ENCODE measurements around the gene SEMA3B.
"Not testable (repeated sequence)": the region's sequence is repeated elsewhere in the genome, so short reads cannot be mapped to it uniquely, and the experiment has no call there.

SEMA3B gene

DNA sequence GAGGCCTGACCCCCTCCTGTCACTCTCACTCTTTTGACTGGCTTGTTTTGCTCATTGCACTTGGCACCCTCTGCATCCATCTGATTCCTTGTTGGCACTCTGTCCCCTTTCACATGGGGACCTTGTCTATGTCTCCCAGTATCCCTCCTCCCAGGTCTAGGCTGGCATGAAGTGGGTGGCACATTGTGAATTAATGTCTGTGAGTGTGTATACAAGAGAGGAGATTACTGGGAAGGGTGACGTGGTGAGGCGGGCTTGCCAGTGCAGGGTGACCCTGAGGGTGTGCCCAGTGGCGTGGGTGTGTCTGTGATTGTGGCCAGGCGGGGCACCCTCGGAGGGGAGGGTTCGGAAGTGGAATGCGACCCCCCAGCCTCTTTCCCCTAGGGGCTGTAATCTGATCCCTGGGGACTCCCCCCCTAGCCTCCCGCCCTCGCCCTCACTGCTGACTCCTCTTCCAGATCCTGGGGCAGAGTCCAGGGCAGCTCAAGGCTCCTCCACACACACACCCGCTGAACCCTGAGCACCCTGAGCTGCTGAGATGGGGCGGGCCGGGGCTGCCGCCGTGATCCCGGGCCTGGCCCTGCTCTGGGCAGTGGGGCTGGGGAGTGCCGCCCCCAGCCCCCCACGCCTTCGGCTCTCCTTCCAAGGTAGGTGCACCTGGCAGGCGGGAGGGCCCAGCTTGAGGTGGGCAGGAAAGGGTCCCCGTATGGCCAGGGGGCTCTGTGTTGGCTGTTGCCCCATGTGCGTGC, at the start of gene SEMA3B:
Gene SEMA3B, plus strand, starts transcription at position 445 of the 749 bp plus-strand sequence. Its CDS starts 94 bp downstream, at position 539.
- peak; percentile 66 for DNase-seq (ENCODE audit: low spot score)

DNA sequence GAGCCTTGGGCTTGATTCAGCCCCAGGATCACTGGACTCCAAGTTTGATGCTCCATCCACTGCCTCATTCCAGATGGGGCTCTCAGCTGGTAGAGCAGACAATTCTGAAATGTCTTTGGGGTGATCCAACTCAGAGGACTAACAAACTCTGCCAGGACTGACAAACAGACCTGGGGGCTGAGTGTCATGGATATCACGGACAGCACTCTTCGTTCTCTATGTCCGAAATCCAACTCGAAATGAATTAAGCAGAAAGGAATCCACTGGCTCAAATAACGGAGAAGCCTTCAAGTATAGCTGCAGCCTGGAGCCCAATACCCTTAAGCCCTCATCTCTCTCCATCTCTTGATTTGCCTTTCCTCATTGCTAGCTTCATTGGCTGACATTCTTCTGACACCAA, 49.7 kb upstream of the SEMA3B start:
- no peak for DNase-seq (ENCODE audit: low spot score)

DNA sequence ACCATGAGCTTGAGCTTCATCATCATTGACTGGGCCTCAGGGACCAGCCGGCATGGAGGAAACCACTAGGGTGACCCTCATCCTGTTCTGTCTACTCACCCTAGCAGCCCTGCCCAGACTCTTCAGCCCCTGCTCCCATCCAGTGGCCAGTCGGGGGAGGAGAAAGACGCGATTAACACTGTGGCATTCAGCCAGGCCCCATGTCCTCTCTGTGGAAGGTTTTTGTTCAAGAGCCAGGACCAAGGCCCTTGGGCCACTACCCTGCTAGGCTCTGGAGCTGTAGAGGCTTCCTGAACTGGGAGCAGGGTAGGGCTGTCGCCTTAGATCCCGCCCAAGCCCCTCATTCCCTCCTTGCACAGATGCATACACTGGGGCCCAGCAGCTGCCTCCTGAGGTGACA, 48.8 kb upstream of the SEMA3B start:
- DNase-seq (ENCODE audit: low spot score), result no peak

DNA sequence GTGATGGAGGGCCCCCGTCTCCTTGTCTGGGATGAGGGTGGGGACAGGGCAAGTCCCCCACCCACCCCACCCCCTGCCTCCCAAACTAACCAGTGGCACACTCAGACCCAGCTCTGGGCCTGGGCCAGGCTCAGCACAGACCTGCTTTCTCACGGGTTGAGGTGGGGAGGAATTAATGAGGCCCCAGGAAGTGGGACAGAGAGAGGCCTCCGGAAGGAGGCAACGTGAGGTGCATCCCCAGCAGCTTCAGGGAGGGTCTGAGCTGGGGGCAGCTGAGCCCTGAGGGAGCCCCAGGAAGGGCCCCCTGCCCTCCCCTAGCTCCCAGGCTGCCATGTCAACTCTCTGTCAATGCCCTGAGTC, 47.9 kb upstream of the SEMA3B start:
- no peak for DNase-seq (ENCODE audit: low spot score)

DNA sequence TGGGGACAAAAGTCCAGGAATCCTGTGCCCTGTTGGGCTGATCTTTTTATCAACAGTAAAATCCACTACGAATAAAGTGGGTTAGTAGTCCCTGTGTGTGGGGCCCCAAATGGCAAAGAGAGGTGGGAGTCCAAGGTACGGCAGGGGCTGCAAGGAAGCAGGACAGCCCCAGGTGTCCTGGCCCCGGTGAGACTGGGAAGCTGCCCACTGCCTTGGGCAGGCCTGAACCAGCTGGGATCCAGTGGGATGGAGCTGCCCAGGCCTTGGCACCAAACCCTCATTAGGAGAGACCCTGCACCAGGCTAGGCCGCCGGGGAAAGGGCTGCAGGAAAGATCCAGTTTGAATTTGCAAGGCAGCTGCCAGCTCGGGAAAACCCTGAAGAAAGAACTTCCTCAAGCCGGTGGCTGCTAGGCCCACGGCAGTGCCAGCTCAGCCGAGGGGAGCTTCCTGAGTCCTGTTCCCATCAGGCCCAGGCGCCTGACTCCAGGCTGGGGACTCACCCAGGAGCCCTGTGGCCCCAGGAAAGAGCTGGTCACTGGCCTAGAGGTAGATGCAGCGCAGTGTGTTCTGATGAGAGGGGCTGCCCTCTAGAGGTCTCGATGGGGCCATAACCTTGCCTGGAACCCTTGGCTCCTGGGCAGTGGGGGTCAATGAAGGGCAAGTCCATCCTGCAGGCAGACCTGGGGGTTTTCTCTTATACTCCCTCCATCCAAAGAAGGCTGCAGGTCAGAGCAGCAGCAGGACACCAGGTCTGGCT, 47.4 kb upstream of the SEMA3B start:
- no peak for DNase-seq (ENCODE audit: low spot score)

DNA sequence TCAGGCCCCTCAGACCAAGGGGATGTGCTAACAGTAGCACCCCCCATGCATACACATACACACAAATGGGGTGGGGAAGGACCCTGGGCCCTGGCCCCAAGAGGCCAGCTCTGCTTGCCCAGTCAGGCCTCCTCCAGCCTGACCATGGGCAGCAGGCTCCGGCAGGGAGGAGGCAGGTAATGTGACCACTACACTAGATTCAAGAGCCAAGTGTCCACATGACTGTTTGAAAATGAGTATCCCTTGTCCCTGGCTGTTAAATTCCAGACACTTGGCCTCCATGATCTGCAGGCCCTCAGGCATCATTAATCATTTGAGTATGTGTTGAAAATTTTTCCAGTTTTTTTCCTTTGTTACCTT, 46.8 kb upstream of the SEMA3B start:
- DNase-seq (ENCODE audit: low spot score), result no peak

DNA sequence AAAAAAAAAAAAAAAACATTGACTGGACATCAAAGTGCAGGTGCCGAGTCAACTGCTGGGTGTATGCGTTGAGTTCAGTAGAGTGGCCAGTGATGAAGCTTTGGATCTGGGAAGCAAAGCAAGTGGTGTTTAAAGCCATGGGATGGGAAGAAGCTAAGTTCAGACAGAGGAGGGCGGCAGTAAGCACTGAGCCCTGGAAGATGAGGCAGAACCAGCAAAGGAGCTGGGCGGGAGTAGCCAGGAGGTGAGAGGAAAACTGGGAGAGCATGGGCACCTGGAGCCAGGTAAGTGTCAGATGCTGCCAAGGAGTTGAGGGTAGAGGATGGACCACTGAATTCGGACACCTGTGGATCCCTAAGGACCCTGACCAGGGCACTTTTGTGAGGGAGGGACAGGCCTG, 44.3 kb upstream of the SEMA3B start:
- DNase-seq (ENCODE audit: low spot score), result no peak

DNA sequence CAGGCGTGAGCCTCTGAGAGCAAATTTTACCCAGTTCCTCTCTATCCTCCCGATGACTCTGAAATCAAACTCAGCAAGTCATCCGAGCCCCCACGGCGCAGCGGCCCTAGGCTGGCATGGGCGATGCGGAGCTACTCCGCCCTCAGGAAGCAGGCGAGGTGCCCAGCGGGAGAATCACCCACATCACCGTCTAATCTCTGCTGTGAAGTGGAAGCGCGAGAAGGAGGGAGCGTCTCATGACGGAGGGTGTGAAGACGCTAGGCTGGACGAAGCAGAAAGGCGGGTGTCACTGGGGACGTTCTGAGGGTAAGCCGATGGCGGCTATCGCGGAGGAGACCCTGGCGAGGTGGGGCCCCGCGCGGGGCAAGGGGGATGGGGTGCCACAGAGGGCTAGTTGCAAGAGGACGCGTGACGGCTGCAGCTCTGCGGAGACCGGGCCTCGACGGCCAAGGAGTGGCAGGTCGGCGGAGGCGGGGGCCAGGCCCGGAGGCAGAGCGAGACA, 42.0 kb upstream of the SEMA3B start:
- DNase-seq (ENCODE audit: low spot score), result no peak

DNA sequence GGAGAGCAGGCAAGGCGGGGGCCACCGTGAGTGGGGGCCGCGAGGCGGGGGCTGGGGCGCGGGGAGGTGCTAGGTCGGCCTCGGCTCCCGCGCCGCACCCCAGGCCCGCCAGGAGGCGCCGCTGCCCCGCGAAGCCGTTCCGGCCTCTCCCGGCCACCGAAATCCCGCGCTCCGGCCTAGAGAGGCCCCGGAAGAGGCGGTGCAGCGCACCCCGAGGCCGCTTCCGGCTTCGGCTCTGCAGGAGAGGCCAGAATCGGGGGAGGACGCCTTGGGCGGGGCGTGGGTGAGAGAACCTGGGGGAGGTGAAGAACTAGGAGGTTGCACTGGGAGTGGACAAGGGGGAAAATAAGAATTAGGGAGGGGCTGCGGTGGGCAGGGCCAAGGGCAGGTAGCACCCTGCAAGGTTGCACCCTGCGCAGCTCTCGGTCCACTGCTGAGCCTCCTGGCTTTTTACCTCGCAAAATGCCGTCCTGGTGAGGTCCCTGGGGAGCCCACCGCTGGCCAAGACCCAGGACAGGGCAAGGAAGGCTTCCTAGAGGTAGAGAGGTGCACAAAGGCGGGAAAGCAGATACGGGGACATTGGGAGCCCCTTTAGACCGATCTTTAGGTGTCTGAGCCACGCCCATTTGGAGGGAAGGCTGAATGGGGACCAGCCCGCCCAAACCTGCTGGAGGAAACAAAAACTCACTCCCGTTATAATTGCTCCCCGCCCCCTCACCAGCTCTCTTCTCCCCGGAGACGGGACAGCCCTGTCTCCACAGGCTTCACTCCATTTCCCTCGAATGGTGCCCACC, 41.4 kb upstream of the SEMA3B start:
- DNase-seq (ENCODE audit: low spot score), result peak; percentile 90

DNA sequence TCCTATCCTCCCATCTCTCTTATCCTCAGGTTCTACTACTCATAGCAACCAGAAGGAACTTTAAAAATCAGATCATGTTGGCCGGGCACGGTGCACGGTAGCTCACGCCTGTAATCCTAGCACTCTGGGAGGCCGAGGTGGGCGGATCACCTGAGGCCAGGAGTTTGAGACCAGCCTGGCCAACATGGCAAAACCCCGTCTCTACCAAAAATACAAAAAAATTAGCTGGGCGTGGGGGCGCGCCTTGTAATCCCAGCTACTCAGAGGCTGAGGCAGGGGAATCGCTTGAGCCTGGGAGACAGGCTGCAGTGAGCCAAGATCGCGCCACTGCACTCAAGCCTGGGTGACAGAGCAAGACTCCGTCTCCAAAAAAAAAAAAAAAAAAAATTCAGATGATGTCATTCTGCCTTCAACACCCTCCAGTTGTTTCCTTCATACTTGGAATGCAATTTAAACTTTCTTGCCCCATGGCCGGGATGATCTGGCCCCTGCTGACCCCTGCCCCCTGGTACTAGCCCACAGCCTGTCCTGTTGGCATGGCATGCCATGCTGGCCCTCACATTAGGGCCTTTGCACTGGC, 40.7 kb upstream of the SEMA3B start:
- not testable (repeated sequence) for DNase-seq (ENCODE audit: low spot score)

DNA sequence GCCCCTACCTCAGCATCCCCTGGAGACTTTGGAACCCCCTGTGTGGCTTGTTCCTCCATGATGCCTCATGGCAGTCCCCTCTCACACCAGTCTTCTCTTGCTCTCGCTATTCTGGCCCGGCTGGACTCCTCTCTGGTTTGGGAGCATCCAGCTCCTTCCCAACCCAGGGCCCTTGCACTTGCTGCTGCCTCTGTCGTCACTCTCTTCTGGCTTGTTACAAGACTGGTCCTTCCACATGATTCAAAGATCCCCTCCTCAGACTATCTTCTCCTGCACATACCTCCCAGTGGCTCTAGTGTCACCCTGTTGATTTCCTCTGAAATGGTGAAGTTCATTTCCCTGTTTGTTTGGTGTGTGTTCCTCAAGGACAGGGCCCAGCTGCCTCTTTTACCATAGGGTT, 39.5 kb upstream of the SEMA3B start:
- DNase-seq (ENCODE audit: low spot score), result no peak

DNA sequence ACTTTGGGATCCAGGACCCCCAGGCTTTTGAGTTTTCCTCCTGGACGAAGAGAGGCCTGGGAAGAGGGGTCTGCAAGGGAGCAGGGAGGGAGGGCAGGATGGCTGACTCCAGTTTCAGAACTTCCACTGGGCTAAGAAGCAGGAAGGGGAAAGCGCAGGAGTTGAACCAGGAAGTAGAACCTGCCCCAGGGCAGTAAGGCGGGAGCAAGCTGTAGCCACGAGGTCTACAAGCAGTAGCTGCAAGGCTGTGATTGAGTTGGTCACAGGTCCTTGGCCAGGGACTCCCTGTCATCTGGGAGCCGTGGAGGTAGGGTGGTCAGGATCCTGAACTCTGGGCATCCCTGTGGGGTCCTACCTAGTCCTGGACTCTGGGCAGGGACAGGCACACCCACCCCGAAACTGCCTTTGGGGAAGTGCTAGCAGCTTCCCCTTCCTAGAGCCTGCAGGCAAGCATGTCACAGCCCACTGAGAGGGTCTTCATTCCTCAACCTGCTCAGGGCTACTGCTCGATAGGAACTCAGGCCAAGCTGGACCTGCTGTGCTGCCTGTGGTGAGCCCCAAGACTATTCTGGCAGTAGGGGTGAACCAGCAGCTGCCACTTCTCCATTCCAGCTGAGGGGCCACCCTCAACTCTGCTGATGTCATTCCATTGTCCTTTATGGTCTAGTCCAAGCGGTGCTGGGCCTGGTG, 38.7 kb upstream of the SEMA3B start:
- DNase-seq (ENCODE audit: low spot score), result no peak

DNA sequence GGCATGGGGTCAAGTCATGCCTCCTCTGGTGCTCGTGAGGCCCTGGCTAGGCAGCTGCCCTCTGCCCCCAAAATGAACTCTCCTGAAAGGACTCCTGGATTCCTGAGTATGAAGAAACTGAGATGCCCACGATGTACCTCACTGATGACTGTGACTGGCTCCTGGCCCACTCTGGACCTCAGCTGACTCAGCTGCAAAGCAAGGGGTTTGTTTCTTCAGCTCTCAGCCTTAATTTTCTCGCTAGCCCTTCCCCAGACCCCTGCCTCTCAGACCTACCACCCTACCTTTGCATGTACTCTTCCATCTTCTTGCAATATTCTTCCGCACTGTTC, 38.2 kb upstream of the SEMA3B start:
- DNase-seq (ENCODE audit: low spot score), result no peak

DNA sequence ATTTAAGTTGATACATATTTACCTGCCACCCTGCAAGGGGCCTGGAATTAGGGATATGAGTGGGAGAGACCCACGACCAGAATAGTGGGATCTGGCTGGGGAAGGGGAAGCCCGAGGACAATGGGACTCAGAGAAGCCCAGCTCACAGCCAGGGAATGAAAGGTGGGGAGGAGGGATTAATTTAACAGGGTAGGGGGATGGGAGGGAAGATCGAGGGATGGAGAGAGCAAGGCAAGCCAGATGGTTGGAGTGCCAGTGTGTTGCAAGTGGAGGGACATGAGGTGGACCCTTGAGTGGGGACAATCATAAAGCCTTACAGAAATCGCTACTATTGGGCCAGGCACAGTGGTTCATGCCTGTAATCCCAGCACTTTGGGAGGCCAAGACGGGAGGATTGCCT, 37.4 kb upstream of the SEMA3B start:
- DNase-seq (ENCODE audit: low spot score), result no peak

DNA sequence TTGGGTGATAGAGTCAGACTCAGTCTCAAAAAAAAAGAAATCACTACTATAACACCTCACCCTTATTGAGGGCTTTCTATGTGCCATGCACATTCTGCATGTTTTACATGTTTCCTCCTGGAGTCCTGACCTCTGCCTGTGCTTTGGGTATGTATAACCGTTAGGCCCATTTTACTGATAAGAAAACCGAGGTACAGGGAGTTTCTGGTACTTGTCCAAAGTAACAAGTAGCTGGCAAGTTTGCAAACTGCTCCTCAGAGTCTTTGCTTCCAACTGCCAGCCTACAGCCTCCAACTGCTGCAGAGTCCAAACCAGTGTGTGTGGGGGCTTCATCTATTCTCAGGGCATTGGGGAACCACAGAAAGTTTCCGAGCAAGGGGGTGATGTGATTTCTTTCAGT, 36.6 kb upstream of the SEMA3B start:
- DNase-seq (ENCODE audit: low spot score), result no peak

DNA sequence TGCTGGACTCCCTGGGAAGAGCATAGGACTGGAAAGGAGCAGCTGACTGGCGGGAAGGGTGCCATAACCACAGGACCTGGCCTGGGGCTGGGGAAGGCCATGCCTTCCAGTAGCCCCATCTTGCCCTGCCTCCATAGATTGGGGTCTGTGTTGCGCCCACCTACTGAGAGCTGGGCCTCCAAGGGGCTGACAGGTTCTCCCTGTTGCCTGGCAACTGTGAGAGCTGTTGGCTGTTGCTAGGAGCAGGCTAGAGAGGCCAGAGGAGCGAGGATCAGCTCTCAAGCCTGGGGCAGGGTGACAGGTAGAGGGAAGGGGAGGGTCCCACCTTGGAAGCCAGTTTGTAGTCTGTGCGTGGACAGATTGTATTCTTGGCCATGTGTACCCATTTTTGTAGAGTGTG, 35.8 kb upstream of the SEMA3B start:
- no peak for DNase-seq (ENCODE audit: low spot score)

DNA sequence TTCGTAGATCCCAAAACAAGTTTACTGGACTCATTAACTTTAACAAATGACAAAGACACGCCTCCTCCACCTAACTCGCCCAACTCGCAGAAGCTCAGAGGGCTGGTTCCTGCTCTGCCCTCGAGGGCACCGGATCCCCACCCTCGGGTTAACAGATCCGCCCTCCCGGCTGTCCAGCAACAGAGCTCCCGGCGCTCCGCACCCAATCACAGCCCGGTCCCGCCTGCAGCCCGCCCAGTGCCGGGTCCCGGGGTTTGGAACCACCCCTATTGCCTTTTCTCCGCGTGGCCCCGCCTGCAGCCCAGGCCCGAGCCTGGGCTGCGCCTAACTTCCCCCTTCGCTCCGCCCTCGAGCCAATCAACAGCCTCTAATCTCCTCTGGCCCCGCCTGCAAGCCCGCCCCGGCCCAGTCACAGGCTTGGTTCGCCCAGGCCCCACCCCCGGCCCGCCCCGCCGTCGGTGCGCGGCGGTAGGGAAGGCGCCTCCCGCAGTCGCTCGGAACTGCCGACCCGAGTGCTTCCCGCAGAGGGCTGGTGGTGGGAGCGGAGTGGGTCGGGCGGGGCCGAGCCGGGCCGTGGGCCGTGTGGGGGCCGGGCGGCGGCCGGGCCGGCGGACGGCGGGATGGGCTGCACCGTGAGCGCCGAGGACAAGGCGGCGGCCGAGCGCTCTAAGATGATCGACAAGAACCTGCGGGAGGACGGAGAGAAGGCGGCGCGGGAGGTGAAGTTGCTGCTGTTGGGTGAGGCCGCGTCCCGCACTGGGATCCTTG, 33.0 kb upstream of the SEMA3B start, which contains the start of gene GNAI2:
Gene GNAI2, plus strand, starts transcription at position 489 of the 768 bp plus-strand sequence. Its CDS starts 132 bp downstream, at position 621.
- peak; percentile 99 for DNase-seq (ENCODE audit: low spot score)

DNA sequence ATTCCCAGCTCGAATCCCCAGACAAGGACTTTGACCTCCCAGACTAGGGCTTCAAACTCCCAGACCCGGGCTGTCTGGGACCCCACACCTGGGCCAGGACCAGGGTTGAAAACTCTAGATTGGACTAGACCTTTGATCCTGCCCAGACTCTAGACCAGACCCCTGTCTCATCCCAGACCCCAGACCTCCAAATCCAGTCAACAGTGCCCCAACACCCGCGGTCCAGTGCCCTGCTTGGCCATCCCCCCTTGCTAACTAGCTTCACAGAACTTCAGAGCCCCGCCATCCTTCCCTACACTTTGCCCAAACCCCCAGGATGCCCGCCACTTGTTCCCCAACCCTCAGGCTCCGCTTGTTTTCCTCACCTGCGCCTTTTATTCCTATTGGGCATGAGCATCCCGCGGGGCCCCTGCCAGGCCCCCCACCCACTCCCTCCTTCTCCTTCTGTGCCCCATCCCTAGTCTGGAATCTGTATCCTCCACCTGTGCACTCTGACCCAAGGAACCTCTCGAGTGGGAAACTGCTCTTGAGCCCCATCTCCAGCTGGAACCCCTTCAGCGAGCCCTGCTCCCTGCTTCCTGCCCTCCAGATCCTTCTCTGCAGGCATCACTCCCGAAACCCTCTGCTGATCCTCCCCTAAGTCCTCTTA, 32.3 kb upstream of the SEMA3B start:
- DNase-seq (ENCODE audit: low spot score), result no peak

DNA sequence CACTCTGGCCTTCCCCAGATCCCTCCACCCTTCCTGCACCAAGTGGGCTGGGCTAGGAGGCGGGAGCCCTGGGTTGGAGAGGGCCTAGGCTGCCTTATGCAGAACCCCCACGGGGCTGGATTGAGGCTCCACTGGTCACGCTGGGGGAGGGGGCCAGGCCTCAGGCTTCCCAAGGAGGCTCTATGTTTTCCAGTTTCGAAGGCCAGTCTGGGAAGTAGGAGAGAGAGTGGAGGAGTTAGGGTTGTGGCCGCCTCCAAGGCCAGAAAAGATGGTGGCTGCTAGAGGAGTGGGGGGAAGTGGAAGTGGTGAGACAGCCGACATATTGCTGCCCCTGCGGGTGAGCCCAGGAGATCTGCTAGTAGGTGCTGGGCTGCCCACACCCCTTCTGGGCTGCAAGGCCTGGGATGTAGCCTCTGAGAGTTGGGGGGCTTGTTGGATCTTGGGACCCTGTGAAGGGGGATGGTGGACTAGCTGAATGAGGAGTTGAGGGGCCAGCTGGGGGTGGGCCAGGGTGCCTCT, 31.8 kb upstream of the SEMA3B start:
- DNase-seq (ENCODE audit: low spot score), result no peak
